Keratinocyte (primary cell): ENCODE data around the gene PRSS48. TPM values are rescaled to one million over a fixed set of nuclear protein-coding genes. Genes with fewer than 3 reads are reported as not detected.

ENCODE experiments used
- DNase-seq: peaks from one replicate; pipeline ENCODE4 v3.0.0-alpha.2; 2011; ENCODE audit warnings: low read depth, missing footprints, low spot score
- FAIRE-seq: peaks from 2 replicates; lab custom pipeline; 2011; peaks lifted over from hg19 to GRCh38; lab: Jason Lieb, UNC
- H2AFZ ChIP-seq: 2 replicates; pipeline ENCODE4 v1.6.0; 2012; ENCODE audit warnings: low read length, control low read depth, inconsistent platforms; ENCODE audit not compliant: control insufficient read depth
- H3K27ac ChIP-seq: 2 replicates; pipeline ENCODE4 v1.5.1; 2011; ENCODE audit warnings: low read length; ENCODE audit not compliant: control insufficient read depth, insufficient read depth
- H3K27me3 ChIP-seq: 3 replicates; pipeline ENCODE4 v1.6.0; 2011; ENCODE audit warnings: low read length; ENCODE audit not compliant: control insufficient read depth, insufficient read depth; ENCODE audit errors: extremely low read depth
- H3K36me3 ChIP-seq, 2 experiments: 2 replicates in 1 of 2; 3 replicates in 1 of 2; pipeline ENCODE4 v1.5.1; 2011; ENCODE audit warnings: low read length in 2 of 2, mild to moderate bottlenecking in 1 of 2; ENCODE audit not compliant: control insufficient read depth in 2 of 2, insufficient read depth in 2 of 2; ENCODE audit errors: extremely low read depth in 1 of 2
- H3K4me1 ChIP-seq: 3 replicates; pipeline ENCODE4 v1.5.1; 2011; ENCODE audit warnings: low read length; ENCODE audit not compliant: control insufficient read depth, insufficient read depth; ENCODE audit errors: extremely low read depth
- H3K4me2 ChIP-seq: 3 replicates; pipeline ENCODE4 v1.6.0; 2011; ENCODE audit warnings: low read depth, low read length; ENCODE audit not compliant: control insufficient read depth, insufficient read depth; ENCODE audit errors: extremely low read depth
- H3K4me3 ChIP-seq, 3 experiments: fragments of 200-600 bp in 1 of 3; sonication (generic) in 1 of 3; 2 replicates in 2 of 3; 3 replicates in 1 of 3; pipeline ENCODE4 v1.5.1; 2011 to 2016; ENCODE audit warnings: low read length in 3 of 3, mild to moderate bottlenecking in 3 of 3, control low read depth in 2 of 3, inconsistent platforms in 1 of 3, low read depth in 1 of 3, mixed read lengths in 1 of 3, mixed run types in 1 of 3, moderate library complexity in 1 of 3; ENCODE audit not compliant: control insufficient read depth in 2 of 3, insufficient read depth in 2 of 3; ENCODE audit errors: extremely low read depth in 1 of 3
- H3K79me2 ChIP-seq: 2 replicates; pipeline ENCODE4 v1.6.0; 2012; ENCODE audit warnings: low read length; ENCODE audit not compliant: control insufficient read depth, insufficient read depth
- H3K9ac ChIP-seq: 3 replicates; pipeline ENCODE4 v1.6.0; 2011; ENCODE audit warnings: low read length; ENCODE audit not compliant: control insufficient read depth, insufficient read depth; ENCODE audit errors: extremely low read depth
- H3K9me1 ChIP-seq: 3 replicates; pipeline ENCODE4 v1.6.0; 2011; ENCODE audit warnings: low read length; ENCODE audit not compliant: control insufficient read depth, insufficient read depth; ENCODE audit errors: extremely low read depth
- H3K9me3 ChIP-seq: 2 replicates; pipeline ENCODE4 v1.5.1; 2012; ENCODE audit warnings: low read depth, low read length; ENCODE audit not compliant: control insufficient read depth
- H4K20me1 ChIP-seq: 3 replicates; pipeline ENCODE4 v1.6.0; 2011; ENCODE audit warnings: low read length; ENCODE audit not compliant: control insufficient read depth, insufficient read depth; ENCODE audit errors: extremely low read depth
- EZH2 ChIP-seq: IDR thresholded peaks from one replicate; pipeline ENCODE4 v1.6.1; 2012; ENCODE audit warnings: inconsistent platforms, mild to moderate bottlenecking, low read length, moderate library complexity
- dilution Hi-C: fragments of 300-500 bp; cut with MboI; formaldehyde crosslinking; loops from one replicate; pipeline ENCODE4 v1.7.0; 2020; ENCODE audit warnings: low sequenced_read_pairs; ENCODE audit not compliant: extremely low pct_ligation_motif_present
- polyA plus RNA-seq, 5 experiments: library from polyadenylated mRNA; depleted of rRNA in 3 of 5; stranded (reverse) in 3 of 5; stranded (forward) in 1 of 5; unstranded in 1 of 5; fragments of >200 nt; gene quantifications; 1 replicate in 1 of 5; 2 replicates in 3 of 5; 3 replicates in 1 of 5; pipeline versions ENCODE4 v1.2.1 to v1.2.3, GENCODE V29; 2011 to 2012; ENCODE audit warnings: missing spikeins in 2 of 5, low read depth in 1 of 5, low replicate concordance in 1 of 5
- TF ChIP-seq, protein P1 (sequence below), 3 experiments: IDR thresholded peaks in 1 of 3; conservative IDR thresholded peaks in 1 of 3; optimal IDR thresholded peaks in 1 of 3; 2 replicates in 2 of 3; 3 replicates in 1 of 3; pipeline versions ENCODE3 to v1.5.1; 2011; ENCODE audit warnings: low read length in 3 of 3, mild to moderate bottlenecking in 3 of 3, moderate library complexity in 2 of 3, control low read depth in 1 of 3, inconsistent platforms in 1 of 3; ENCODE audit not compliant: insufficient read depth in 2 of 3; ENCODE audit errors: extremely low read depth in 1 of 3

Gene PRSS48
- polyA plus RNA-seq, 1 donor (not counting 4 experiments of a cell fraction or from before 2014, with no cell fraction given): not detected

DNA sequence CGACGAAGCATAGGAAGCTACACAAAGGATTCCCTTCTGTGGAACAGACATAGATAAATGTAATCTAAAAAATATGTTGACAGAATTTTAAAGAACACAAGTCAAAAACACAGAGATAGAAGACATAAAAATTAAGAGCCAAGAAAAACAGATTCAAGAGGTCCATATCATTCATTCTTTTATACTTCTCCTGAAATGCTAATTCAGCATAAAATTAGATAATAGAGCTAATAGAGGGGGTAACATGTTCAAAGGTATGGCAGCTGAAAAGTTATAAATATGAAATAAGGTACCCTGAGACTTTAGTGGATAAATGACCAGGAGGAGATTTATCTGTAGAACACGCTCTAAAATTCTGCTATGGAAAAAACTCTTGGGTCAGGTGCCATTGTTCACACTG is 37.4 kb upstream of the PRSS48 start:
- peaks cover 2% of the 10 kb centered on the region for H3K4me1 ChIP-seq
- H3K9me3 ChIP-seq: no peaks in the 10 kb centered on the region
- H4K20me1 ChIP-seq: no peaks in the 10 kb centered on the region
- no peaks in the 10 kb centered on the region for H3K9me1 ChIP-seq
- no peak overlapping the region for H3K9ac ChIP-seq
- TF ChIP-seq, protein P1, sequence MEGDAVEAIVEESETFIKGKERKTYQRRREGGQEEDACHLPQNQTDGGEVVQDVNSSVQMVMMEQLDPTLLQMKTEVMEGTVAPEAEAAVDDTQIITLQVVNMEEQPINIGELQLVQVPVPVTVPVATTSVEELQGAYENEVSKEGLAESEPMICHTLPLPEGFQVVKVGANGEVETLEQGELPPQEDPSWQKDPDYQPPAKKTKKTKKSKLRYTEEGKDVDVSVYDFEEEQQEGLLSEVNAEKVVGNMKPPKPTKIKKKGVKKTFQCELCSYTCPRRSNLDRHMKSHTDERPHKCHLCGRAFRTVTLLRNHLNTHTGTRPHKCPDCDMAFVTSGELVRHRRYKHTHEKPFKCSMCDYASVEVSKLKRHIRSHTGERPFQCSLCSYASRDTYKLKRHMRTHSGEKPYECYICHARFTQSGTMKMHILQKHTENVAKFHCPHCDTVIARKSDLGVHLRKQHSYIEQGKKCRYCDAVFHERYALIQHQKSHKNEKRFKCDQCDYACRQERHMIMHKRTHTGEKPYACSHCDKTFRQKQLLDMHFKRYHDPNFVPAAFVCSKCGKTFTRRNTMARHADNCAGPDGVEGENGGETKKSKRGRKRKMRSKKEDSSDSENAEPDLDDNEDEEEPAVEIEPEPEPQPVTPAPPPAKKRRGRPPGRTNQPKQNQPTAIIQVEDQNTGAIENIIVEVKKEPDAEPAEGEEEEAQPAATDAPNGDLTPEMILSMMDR (optimal IDR thresholded peaks at IDR 0.05 in 1 of 3, IDR thresholded peaks at IDR 0.05 in 1 of 3, conservative IDR thresholded peaks at IDR 0.05 in 1 of 3; ENCODE audit: extremely low read depth in 1 of 3, insufficient read depth in 2 of 3, low read length in 3 of 3): no peak
- TF ChIP-seq EZH2: no peak
- no peaks in the 10 kb centered on the region for H3K27me3 ChIP-seq
- no peak overlapping the region for H3K4me2 ChIP-seq
- DNase-seq (no peak), FAIRE-seq (no peak)
- no peaks in the 10 kb centered on the region for H3K36me3 ChIP-seq
- peaks cover 2% of the 10 kb centered on the region for H3K79me2 ChIP-seq
- no peak overlapping the region for H2AFZ ChIP-seq
- H3K4me3 ChIP-seq: no peak overlapping the region
- dilution Hi-C loops: no loop called here
- no peak overlapping the region for H3K27ac ChIP-seq

DNA sequence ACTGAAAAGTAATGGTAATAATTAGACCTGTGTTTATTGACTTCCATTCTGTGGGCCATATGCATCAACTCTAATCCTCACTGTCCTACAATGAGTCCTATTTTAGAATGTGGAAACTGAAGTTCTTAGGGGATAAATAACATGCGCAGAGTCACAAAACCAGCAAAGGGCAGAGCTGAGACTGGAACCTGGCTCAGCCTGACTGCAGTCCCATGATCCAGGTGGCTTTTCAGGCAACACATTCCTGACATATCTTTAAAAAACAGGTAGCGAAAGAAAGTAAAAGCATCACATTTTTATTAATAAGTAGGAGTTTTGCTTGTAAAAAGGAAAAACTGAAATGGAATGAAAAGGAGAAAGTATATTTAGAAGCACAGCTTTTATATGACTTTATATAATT is 34.7 kb upstream of the PRSS48 start:
- H3K36me3 ChIP-seq: no peaks in the 10 kb centered on the region
- dilution Hi-C loops: no loop called here
- H3K27ac ChIP-seq: no peak overlapping the region

More for the DNA sequence above, 34.7 kb upstream of the PRSS48 start:
- H3K9ac ChIP-seq: no peak overlapping the region
- no peaks in the 10 kb centered on the region for H3K9me3 ChIP-seq
- no peaks in the 10 kb centered on the region for H3K9me1 ChIP-seq
- no peak for FAIRE-seq
- H3K4me2 ChIP-seq: no peak overlapping the region
- no peaks in the 10 kb centered on the region for H3K27me3 ChIP-seq
- H3K4me3 ChIP-seq: no peak overlapping the region
- no peak overlapping the region for H2AFZ ChIP-seq
- TF ChIP-seq, protein P1 (optimal IDR thresholded peaks at IDR 0.05 in 1 of 3, IDR thresholded peaks at IDR 0.05 in 1 of 3, conservative IDR thresholded peaks at IDR 0.05 in 1 of 3; ENCODE audit: extremely low read depth in 1 of 3, insufficient read depth in 2 of 3, low read length in 3 of 3): no peak
- TF ChIP-seq EZH2: no peak
- H3K79me2 ChIP-seq: no peaks in the 10 kb centered on the region
- no peak for DNase-seq
- peaks cover 3% of the 10 kb centered on the region for H3K4me1 ChIP-seq
- H4K20me1 ChIP-seq: no peaks in the 10 kb centered on the region
